ENCODE measurements around the gene PAAF1.
A peak's percentile ranks its signal among the peaks of the same experiment; 100 is the strongest.
"Not testable (repeated sequence)": the region's sequence is repeated elsewhere in the genome, so short reads cannot be mapped to it uniquely, and the experiment has no call there.

Gene PAAF1

GRCh38 chr11:73876424-73877310 is at the start of gene PAAF1, which contains the start of gene COA4:
TSS of gene PAAF1 (plus strand) at chr11:73876999. CDS start at chr11:73877022, 23 bp downstream.
TSS of gene COA4 (minus strand) at chr11:73876846. CDS start at chr11:73873378, 3,468 bp downstream.
- peak; percentile 90 for DNase-seq

- no peak for DNase-seq
These were observed 46.5 kb upstream of the PAAF1 start for GRCh38 chr11:73830261-73830660.

- no peak for DNase-seq
These were observed 43.7 kb upstream of the PAAF1 start for GRCh38 chr11:73833067-73833466.

GRCh38 chr11:73838443-73839122 is 38.2 kb upstream of the PAAF1 start:
- DNase-seq, result no peak

GRCh38 chr11:73839123-73839457 is 37.7 kb upstream of the PAAF1 start:
- DNase-seq, result no peak

GRCh38 chr11:73851046-73851764 is 25.6 kb upstream of the PAAF1 start:
- no peak for DNase-seq

GRCh38 chr11:73852049-73852448 is 24.8 kb upstream of the PAAF1 start:
- DNase-seq, result no peak

GRCh38 chr11:73854680-73855079 is 22.1 kb upstream of the PAAF1 start:
- no peak for DNase-seq

- DNase-seq, result no peak
These were observed 20.7 kb upstream of the PAAF1 start for GRCh38 chr11:73856031-73856567.

GRCh38 chr11:73859671-73860070 is 17.1 kb upstream of the PAAF1 start:
- DNase-seq, result no peak

GRCh38 chr11:73860202-73860601 is 16.6 kb upstream of the PAAF1 start:
- no peak for DNase-seq

- no peak for DNase-seq
These were observed 13.8 kb upstream of the PAAF1 start for GRCh38 chr11:73862986-73863385.

- DNase-seq, result no peak
These were observed 10.7 kb upstream of the PAAF1 start for GRCh38 chr11:73866095-73866579.

- DNase-seq, result no peak
These were observed 10.2 kb upstream of the PAAF1 start for GRCh38 chr11:73866586-73866996.

- DNase-seq, result no peak
These were observed 7.4 kb upstream of the PAAF1 start for GRCh38 chr11:73869332-73869949.

- no peak for DNase-seq
These were observed 6.5 kb upstream of the PAAF1 start for GRCh38 chr11:73870261-73870660.

GRCh38 chr11:73872749-73873357 is 3.9 kb upstream of the PAAF1 start:
- DNase-seq, result no peak

GRCh38 chr11:73875380-73875779 is 1.4 kb upstream of the PAAF1 start:
- DNase-seq, result no peak

GRCh38 chr11:73875840-73876239 is 959 bp upstream of the PAAF1 start:
- DNase-seq, result no peak

GRCh38 chr11:73878771-73879170 is 2.0 kb downstream of the PAAF1 start:
- no peak for DNase-seq

- DNase-seq, result not testable (repeated sequence)
These were observed 3.6 kb downstream of the PAAF1 start for GRCh38 chr11:73880449-73880848.

- no peak for DNase-seq
These were observed 7.1 kb downstream of the PAAF1 start for GRCh38 chr11:73883856-73884255.

Measured in cerebellar nuclear complex (tissue), 1 donor.